ENCODE measurements around the gene IRF7.

The IRF7 gene

DNA sequence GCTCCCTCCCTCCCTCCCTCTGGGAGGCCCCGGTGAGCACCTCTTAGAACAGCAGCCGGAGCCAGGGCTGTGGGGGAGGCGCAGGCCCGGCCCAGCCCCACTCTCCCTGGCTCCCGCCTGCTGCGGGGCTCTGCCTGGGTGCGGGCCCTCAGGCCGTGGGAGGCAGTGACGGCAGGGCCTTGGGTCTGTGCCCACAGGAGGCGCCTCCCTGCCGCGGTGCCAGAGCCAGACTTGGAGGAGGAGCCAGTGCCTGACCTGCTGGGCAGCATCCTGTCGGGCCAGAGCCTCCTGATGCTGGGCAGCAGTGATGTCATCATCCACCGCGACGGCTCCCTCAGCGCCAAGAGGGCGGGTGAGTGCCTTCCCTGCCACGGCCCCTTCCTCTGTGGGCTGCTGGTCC is 9.5 kb downstream of the IRF7 start:
- no peak for DNase-seq

DNA sequence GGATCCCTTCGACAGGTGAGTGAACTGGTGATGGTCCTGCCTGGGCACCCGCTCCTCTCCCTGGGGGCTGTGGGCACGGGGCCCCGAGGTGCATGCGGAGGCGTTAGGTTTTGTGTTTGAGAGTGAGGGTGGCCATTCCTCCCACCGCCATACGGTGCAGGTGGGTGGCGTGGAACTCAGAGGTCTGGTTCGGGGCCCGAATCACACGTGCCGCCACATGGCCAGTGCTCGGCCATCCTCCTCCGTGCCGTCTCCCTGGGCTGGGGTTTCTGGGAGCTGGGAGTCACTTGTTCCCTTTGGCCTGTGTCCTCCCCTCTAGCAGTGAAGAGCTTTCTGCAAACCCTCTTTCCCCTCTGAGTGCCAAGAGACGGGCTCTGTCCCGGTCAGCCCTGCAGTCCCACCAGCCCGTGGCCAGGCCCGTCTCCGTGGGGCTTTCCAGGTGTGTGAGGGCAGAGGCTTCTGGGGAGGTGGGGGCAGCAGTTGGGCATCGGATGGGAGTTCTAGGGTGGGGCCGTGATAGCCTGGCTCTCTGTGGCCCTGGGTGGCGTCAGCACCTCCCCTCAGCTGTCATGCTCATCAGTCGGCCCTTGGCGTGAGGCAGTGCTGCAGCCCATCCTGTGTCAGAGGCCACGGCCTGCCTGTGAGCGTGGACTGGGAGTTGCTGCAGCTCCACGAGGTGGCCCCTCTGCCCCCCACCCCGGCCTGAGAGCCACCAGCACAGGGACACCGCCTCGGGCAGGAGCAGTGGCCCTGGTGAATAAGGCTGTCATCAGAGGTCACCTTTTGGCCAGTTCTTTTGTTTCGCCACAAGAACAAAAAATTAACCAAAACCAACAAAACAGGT is 10.2 kb downstream of the IRF7 start:
- no peak for DNase-seq

- DNase-seq: no peak
Observed at GRCh38 chr11:603154-603553, 12.6 kb downstream of the IRF7 start.

DNA sequence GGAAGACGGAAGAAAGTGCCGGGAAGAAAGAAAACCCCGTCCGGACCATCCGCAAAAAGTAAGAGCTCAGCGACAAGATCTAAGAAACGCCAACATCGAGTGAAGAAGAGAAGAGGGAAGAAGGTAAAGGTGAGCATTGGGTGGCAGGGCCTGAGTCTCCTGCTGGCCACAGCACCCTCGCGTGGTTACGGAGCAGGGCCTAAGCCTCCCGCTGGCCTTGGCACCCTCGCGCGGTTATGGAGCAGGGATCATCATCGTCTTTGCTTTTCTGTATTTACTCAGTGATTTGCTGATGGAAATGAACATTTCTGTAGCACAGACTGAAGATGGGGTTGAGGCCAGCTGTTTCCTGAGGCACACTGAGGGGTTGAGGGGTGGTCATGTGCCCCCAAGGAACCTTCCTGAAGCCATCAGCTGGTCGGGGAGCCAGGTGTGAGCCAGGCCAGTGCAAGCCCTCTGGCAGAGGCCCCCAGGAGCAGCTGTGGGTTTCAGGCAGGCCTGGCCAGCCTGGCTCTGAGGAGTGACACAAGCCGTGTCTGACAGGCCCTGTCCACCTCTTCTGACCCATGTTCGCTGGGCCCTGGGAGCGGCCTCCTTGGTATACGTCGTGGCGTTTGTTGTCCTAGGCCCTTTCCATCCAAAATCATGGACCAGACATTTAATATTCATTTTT is 14.0 kb downstream of the IRF7 start:
- DNase-seq: no peak

DNA sequence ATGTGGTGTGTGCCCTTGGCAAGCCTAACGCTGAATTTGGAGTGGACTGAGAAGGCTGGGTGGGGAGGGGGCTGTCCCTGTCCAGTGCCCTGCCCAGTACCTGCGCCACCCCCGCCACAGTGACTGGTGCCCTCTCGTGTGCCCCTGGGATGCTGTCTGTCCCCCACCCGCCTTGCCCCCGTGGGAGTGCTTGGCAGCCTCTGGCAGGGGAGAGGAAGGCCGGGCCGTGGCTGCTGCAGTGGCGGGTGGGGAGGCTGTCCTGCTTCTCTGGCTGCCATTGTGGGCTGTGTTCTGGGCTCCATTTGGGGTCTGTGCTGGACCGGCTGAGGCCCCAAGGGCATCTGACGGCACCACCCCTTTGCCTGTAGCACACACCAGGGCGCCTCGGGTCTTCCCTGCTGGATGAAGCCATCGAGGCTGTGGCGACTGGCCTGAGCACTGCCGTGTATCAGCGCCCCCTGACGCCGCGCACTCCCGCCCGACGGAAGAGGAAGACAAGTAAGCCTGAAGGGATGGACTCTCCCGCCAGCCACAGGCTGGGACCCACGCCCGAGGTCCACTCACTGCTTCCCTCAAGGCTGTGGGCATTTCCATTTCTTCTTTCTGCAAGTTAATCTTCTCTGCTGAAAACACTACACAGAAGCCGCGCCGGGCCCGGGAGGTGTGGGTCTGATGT is 17.6 kb downstream of the IRF7 start:
- DNase-seq: no peak

DNA sequence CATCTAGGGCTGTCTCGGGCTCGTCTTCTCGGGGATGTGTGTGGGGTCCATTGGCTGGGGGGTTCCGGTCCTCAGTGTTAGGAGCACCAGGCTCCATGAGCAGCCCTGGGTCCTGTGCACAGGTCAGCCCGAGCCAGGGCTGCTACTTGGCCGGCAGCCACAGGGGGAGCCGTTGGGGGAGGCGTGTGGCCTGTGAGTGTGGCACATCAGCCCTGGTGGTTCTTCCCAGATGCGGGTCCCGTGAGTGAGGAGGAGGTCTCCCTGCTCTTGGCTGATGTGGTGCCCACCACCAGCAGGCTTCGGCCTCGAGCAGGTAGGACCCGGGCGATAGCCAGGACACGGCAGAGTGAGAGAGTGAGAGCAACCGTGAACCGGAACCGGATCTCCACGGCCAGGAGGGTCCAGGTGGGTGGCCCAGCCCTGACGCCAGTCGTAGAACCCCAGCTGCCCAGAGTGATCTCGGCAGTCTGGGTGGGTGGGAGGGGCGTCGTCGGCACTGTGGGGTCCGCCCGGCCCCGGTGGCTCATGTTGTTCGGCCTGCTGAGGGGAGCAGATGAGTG is 18.5 kb downstream of the IRF7 start:
- no peak for DNase-seq

GRCh38 chr11:596374-596773 is 19.4 kb downstream of the IRF7 start:
- no peak for DNase-seq

GRCh38 chr11:595400-595799 is 20.4 kb downstream of the IRF7 start:
- DNase-seq: no peak

- DNase-seq: no peak
Observed at GRCh38 chr11:593347-593746, 22.4 kb downstream of the IRF7 start.

- DNase-seq: no peak
Observed at GRCh38 chr11:592918-593317, 22.8 kb downstream of the IRF7 start.

DNA sequence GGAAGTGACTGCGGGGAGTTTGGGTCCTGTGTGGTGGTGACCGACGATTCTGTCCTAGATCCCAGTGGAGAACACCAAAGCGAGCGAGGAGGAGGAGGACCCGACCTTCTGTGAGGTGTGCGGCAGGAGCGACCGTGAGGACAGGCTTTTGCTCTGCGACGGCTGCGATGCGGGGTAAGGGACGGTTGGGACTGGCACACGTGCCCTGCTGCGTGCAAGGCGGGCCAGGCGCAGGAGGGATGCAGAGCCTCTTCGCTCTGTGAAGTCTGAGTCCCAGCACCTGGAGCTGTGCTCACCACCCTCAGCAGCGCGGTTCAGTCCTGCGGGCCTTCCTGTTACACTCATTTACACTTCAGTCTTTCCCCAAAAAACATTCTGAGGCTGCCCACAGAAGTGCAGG is 23.2 kb downstream of the IRF7 start:
- no peak for DNase-seq

DNA sequence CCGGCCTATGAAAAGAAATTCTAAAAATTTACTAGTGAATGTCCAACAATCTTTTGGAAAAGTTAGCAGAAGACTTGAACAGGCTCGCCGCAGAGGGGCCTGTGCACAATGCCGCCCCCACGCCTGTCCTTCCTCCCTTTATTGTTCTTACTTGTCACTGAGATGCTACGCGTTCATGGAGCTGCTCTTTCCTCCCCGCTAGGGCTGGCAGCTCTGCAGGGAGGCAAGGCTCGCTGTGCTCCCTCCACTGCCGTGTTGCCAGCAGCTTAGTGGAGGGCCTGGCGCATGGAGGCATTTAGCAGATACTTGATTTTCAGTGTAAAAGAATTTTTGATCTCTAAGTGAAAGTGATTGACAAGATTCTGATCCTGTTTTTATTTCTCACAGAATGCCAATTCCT is 24.8 kb downstream of the IRF7 start:
- DNase-seq: no peak

DNA sequence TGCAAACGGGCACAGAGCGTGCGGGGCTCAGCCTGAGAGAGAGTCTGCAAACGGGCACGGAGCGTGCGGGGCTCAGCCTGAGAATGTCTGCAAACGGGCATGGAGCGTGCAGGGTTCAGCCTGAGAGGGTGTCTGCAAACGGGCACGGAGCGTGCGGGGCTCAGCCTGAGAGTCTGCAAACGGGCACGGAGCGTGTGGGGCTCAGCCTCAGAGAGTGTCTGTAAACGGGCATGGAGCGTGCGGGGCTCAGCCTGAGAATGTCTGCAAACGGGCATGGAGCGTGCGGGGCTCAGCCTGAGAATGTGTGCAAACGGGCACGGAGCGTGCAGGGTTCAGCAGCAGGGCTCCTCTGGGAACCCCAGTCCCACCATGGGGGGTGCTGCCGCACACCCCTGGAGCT is 26.0 kb downstream of the IRF7 start:
- no peak for DNase-seq

GRCh38 chr11:587978-588380 is 27.8 kb downstream of the IRF7 start:
- DNase-seq: no peak

GRCh38 chr11:587546-587945 is 28.2 kb downstream of the IRF7 start:
- DNase-seq: no peak

DNA sequence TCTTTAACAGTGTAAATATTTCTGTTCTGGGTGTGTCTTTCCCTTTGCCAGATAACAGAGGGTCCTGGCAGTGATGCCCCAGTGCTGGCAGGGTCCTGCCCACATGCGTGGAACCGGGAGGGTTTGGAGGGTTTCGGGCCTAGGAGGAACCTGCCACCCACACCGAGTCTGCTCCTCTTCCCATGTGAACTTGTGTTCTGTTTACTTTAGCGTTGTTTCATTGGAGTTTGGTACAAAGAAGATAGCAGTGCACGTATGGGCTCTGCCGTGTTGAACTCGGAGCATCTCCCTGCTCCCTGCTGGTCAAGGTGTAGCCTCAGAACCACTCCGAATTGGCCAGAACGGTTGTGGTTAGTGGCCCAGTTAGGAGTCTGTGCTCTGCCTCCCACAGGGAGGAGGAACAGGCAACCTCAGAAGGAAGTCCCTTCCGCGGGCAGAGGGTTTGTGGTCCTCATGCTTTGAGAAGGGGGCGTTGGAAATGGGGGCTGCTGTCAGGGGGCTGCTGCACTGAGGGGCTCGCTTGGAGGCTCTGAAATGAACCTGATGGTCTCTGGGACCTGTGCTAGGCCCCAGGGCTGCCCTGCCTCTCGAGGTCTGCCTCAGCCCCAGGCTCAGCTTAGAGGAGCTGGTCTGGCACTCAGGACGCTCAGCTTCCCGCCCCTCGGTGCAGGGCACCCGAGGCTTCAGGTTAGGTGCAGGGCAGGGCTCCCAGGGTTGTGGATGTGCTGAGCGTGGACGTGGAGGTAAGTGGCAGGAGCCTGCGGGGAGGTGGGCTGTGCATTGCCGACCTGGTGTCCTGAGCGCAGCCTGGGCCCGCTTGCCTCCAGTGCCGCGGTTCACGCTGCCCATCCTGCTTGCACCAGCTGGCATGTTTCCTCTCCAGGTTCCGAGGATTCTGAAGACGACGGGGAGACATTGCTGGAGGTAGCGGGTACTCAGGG is 29.1 kb downstream of the IRF7 start:
- DNase-seq: no peak

GRCh38 chr11:584287-584686 is 31.5 kb downstream of the IRF7 start:
- DNase-seq: no peak

GRCh38 chr11:581752-582151 is 34.0 kb downstream of the IRF7 start:
- DNase-seq: no peak

DNA sequence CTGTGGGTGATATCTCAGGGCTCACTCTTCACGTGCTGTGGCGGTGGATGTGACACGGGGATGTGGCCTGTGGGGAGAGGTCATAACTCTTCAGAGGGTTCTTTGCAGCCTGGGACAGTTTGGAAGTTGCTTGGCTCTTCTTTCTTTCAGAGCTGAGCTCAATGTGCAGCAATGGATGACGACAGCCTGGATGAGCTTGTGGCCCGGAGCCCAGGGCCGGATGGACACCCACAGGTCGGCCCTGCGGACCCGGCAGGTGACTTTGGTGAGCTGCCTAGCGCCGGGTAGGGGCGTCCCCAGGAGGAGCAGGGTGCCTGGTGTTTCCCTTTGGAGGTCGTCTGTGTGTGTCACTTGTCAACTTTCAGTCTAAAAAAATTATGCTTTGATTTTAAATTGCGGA is 34.4 kb downstream of the IRF7 start:
- DNase-seq: no peak

DNA sequence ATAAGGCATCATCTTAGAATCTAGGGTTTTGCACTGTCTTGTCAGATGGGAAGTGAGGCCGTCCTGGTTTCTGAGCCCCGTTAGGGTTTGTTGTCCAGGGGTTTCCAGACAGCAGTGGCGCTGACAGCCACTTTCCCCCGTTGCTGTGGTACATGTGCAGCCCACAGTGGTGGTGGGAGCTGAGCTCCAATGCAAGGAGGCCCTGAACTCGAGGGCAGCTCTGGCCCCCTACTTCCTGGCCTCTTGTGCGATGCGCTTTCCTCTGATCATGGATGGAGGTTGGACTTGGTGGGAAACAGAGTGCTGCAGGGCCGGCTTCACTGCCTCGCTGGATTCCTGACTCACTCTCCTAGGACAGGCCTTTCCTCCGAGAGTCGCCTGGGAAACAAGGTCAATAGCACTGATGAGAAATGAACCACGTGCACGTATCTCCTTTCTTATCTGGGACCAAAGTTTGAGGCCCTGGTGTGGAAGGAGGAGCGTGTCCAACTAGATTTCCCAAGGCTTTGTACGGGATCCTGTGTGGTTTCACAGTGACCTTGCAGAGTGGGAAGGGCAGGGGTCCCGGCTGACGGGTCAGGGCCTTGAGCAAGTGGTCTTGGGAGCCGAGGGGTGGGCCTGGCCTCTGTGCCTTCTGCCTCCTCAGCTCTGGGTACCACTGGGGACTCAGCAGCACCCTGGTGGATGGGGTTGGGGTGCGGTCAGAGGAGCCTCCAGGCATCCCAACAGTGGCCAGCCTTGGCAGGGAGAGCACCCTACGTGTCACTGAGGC is 35.7 kb downstream of the IRF7 start:
- no peak for DNase-seq

DNA sequence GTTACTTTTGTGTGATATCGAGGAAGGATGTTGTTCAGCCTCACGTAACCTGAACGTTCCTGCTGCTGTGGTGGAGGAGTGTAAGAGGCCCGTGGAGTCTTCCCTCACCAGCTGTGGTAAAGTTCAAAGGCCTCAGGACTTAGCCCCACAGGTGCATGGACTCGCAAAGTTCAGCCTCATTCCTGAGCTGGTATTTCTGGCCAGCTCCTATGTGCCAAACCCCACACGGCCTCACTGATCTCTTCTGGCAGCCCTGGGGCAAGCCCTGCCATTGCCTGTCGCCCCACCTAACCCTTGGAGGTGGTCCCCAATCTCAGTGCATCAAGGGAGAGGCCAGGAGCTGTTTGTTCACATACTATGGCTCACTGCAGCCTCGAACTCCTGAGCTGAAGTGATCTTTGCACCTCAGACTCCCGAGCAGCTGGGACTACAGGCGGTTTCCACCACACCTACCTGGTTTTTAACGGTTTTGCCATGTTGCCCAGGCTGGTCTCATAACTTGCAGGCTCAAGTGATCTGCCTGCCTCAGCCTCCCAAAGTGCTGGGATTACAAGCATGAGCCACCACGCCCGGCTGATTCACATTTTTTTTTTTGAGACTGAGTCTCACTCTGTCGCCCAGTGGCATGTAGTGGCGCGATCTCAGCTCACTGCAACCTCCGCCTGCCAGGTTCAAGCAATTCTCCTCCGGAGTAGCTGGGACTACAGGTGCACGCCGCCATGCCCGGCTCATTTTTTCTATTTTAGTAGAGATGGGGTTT is 37.3 kb downstream of the IRF7 start:
- no peak for DNase-seq

Data from SHP77 treated with DMSO at 0.1 percent for 48 hours (cell line).